Measurements from ENCODE around the gene RPL36AL. TPM values are rescaled to one million over a fixed set of nuclear protein-coding genes. Genes with fewer than 3 reads are reported as not detected.
"Not testable (repeated sequence)": the region's sequence is repeated elsewhere in the genome, so short reads cannot be mapped to it uniquely, and the experiment has no call there.

RPL36AL gene
- 175 TPM for polyA plus RNA-seq (2013, experiment 1 of 4)
- polyA plus RNA-seq (2013, experiment 2 of 4), result 198 TPM
- polyA plus RNA-seq (2013, experiment 3 of 4), result 164 TPM
- polyA plus RNA-seq (2013, experiment 4 of 4), result 172 TPM

GRCh38 chr14:49620182-49621113 is at the start of gene RPL36AL, which contains the start of gene MGAT2:
Gene RPL36AL (minus strand): TSS chr14:49620626. CDS start chr14:49619104, 1,522 bp downstream.
Gene MGAT2 (plus strand): TSS chr14:49620799. CDS start chr14:49621269, 470 bp downstream.
- 0 to 1% methylated on average over 85 of the region's 85 CpGs for WGBS, 2 experiments
- Histone ChIP-seq H3K36me3 (ENCODE audit: control insufficient read depth, insufficient read depth, low read length) (peaks cover 12% of the 10 kb centered on the region), H3K27ac (ENCODE audit: insufficient read depth, low read depth, low read length, poor library complexity, severe bottlenecking) (peak within 1 kb of the TSS; percentile 93), H3K9me3 (ENCODE audit: control insufficient read depth, low read length) (no peaks in the 10 kb centered on the region), H3K4me1 (ENCODE audit: control insufficient read depth, insufficient read depth, low read length) (peaks cover 9% of the 10 kb centered on the region), H3K27me3 (ENCODE audit: control insufficient read depth, insufficient read depth, low read length, poor library complexity, severe bottlenecking) (no peaks in the 10 kb centered on the region), H3K4me3 (ENCODE audit: insufficient read depth, low read depth, low read length) (peak within 1 kb of the TSS; percentile 93)

- H3K9me3 ChIP-seq (ENCODE audit: control insufficient read depth, low read length), result no peaks in the 10 kb centered on the region
- H3K4me1 ChIP-seq (ENCODE audit: control insufficient read depth, insufficient read depth, low read length), result no peaks in the 10 kb centered on the region
- no peak overlapping the region for H3K27ac ChIP-seq (ENCODE audit: insufficient read depth, low read depth, low read length, poor library complexity, severe bottlenecking)
- H3K4me3 ChIP-seq (ENCODE audit: insufficient read depth, low read depth, low read length), result no peak overlapping the region
- 80 to 93% methylated on average over 1 of the region's 2 CpGs for WGBS, 2 experiments
- H3K36me3 ChIP-seq (ENCODE audit: control insufficient read depth, insufficient read depth, low read length), result no peaks in the 10 kb centered on the region
- no peaks in the 10 kb centered on the region for H3K27me3 ChIP-seq (ENCODE audit: control insufficient read depth, insufficient read depth, low read length, poor library complexity, severe bottlenecking)
Observed at GRCh38 chr14:49659526-49660455, 39.4 kb upstream of the RPL36AL start.

GRCh38 chr14:49657500-49657899 is 37.1 kb upstream of the RPL36AL start:
- H3K4me1 ChIP-seq (ENCODE audit: control insufficient read depth, insufficient read depth, low read length); H3K9me3 ChIP-seq (ENCODE audit: control insufficient read depth, low read length); H3K36me3 ChIP-seq (ENCODE audit: control insufficient read depth, insufficient read depth, low read length); H3K27ac ChIP-seq (ENCODE audit: insufficient read depth, low read depth, low read length, poor library complexity, severe bottlenecking); H3K27me3 ChIP-seq (ENCODE audit: control insufficient read depth, insufficient read depth, low read length, poor library complexity, severe bottlenecking); H3K4me3 ChIP-seq (ENCODE audit: insufficient read depth, low read depth, low read length): not testable (repeated sequence)
- WGBS, 2 experiments, result 90 to 97% methylated on average over 5 to 6 of the region's 6 CpGs

GRCh38 chr14:49654511-49654910 is 34.1 kb upstream of the RPL36AL start:
- Histone ChIP-seq H3K4me1 (ENCODE audit: control insufficient read depth, insufficient read depth, low read length) (no peaks in the 10 kb centered on the region), H3K36me3 (ENCODE audit: control insufficient read depth, insufficient read depth, low read length) (no peaks in the 10 kb centered on the region), H3K27ac (ENCODE audit: insufficient read depth, low read depth, low read length, poor library complexity, severe bottlenecking) (no peak overlapping the region), H3K27me3 (ENCODE audit: control insufficient read depth, insufficient read depth, low read length, poor library complexity, severe bottlenecking) (no peaks in the 10 kb centered on the region), H3K9me3 (ENCODE audit: control insufficient read depth, low read length) (no peaks in the 10 kb centered on the region), H3K4me3 (ENCODE audit: insufficient read depth, low read depth, low read length) (no peak overlapping the region)
- 91% methylated on average over 2 of the region's 3 CpGs; no CpG with 5 or more reads in 1 of the 2 experiments for WGBS, 2 experiments

DNA sequence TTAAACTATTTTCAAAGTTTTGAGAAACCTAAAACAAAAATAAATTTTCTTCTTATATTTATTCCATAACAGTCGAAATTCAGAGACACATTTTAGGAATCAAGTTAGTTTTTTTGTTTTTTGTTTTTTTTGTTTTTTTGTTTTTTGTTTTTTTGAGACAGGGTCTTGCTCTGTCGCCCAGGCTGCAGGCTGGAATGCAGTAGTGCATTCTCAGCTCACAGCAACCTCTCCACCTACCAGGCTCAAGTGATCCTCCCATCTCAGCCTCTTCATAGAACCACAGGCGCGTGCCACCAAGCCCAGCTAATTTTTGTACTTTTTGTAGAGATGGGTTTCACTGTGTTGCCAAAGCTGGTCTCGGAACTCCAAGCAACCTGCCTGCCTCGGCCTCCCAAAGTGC is 33.1 kb upstream of the RPL36AL start:
- Histone ChIP-seq H3K4me1 (ENCODE audit: control insufficient read depth, insufficient read depth, low read length) (no peaks in the 10 kb centered on the region), H3K27ac (ENCODE audit: insufficient read depth, low read depth, low read length, poor library complexity, severe bottlenecking) (no peak overlapping the region), H3K9me3 (ENCODE audit: control insufficient read depth, low read length) (no peaks in the 10 kb centered on the region), H3K27me3 (ENCODE audit: control insufficient read depth, insufficient read depth, low read length, poor library complexity, severe bottlenecking) (no peaks in the 10 kb centered on the region), H3K4me3 (ENCODE audit: insufficient read depth, low read depth, low read length) (no peak overlapping the region), H3K36me3 (ENCODE audit: control insufficient read depth, insufficient read depth, low read length) (no peaks in the 10 kb centered on the region)
- 94 to 98% methylated on average over 5 to 6 of the region's 6 CpGs for WGBS, 2 experiments

- Histone ChIP-seq H3K4me3 (ENCODE audit: insufficient read depth, low read depth, low read length) (no peak overlapping the region), H3K36me3 (ENCODE audit: control insufficient read depth, insufficient read depth, low read length) (peaks cover 3% of the 10 kb centered on the region), H3K4me1 (ENCODE audit: control insufficient read depth, insufficient read depth, low read length) (no peaks in the 10 kb centered on the region), H3K9me3 (ENCODE audit: control insufficient read depth, low read length) (no peaks in the 10 kb centered on the region), H3K27ac (ENCODE audit: insufficient read depth, low read depth, low read length, poor library complexity, severe bottlenecking) (no peak overlapping the region), H3K27me3 (ENCODE audit: control insufficient read depth, insufficient read depth, low read length, poor library complexity, severe bottlenecking) (no peaks in the 10 kb centered on the region)
Observed at GRCh38 chr14:49642163-49642562, 21.7 kb upstream of the RPL36AL start.

GRCh38 chr14:49641697-49642129 is 21.3 kb upstream of the RPL36AL start:
- Histone ChIP-seq H3K36me3 (ENCODE audit: control insufficient read depth, insufficient read depth, low read length) (peaks cover 3% of the 10 kb centered on the region), H3K27ac (ENCODE audit: insufficient read depth, low read depth, low read length, poor library complexity, severe bottlenecking) (no peak overlapping the region), H3K4me1 (ENCODE audit: control insufficient read depth, insufficient read depth, low read length) (no peaks in the 10 kb centered on the region), H3K9me3 (ENCODE audit: control insufficient read depth, low read length) (no peaks in the 10 kb centered on the region), H3K4me3 (ENCODE audit: insufficient read depth, low read depth, low read length) (no peak overlapping the region), H3K27me3 (ENCODE audit: control insufficient read depth, insufficient read depth, low read length, poor library complexity, severe bottlenecking) (no peaks in the 10 kb centered on the region)
- 86 to 90% methylated on average over 8 of the region's 8 CpGs for WGBS, 2 experiments

DNA sequence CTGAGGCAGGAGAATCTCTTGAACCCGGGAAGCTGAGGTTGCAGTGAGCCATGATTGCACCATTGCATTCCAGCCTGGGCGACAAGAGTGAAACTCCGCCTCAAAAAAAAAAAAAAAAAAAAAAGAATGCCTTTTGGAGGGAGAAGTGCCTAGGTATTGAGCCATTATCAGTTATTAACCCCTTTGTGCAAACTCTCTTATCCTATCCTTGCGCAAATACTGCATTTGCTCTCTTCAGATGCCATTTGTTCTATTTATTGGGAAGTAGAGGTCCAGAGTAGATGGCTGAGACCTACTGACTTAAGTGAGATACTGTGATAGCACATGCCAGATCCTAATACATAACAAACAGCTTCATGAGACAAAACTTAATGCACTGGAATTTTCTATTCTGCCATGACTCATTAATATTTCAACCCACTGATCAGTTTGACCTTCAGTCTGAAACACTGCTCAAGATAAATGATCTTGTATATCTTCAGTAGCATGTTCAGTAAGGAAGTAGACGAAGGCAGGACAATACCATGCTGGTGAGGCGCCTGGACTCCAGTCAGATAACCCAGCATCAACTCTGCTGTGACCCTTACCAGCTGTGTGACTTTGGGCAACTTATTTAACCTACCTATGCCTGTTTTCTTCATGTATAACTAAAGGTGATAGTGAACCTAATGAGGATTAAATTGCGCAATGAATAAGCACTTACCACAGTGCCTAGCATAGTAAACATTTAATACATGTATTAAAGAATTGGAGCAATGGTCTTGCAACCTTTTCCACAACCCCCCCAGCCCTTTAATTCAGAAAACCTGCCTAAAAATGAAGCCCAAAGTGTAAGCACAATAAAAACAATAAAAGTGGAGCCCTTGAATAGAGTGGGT is 20.4 kb upstream of the RPL36AL start:
- Histone ChIP-seq H3K4me1 (ENCODE audit: control insufficient read depth, insufficient read depth, low read length) (peaks cover 3% of the 10 kb centered on the region), H3K36me3 (ENCODE audit: control insufficient read depth, insufficient read depth, low read length) (peaks cover 3% of the 10 kb centered on the region), H3K4me3 (ENCODE audit: insufficient read depth, low read depth, low read length) (no peak overlapping the region), H3K27ac (ENCODE audit: insufficient read depth, low read depth, low read length, poor library complexity, severe bottlenecking) (no peak overlapping the region), H3K27me3 (ENCODE audit: control insufficient read depth, insufficient read depth, low read length, poor library complexity, severe bottlenecking) (no peaks in the 10 kb centered on the region), H3K9me3 (ENCODE audit: control insufficient read depth, low read length) (no peaks in the 10 kb centered on the region)
- WGBS, 2 experiments, result 92 to 96% methylated on average over 5 to 7 of the region's 7 CpGs

GRCh38 chr14:49637534-49638078 is 17.2 kb upstream of the RPL36AL start:
- 91 to 100% methylated on average over 3 of the region's 3 CpGs for WGBS, 2 experiments
- Histone ChIP-seq H3K27ac (ENCODE audit: insufficient read depth, low read depth, low read length, poor library complexity, severe bottlenecking) (no peak overlapping the region), H3K4me1 (ENCODE audit: control insufficient read depth, insufficient read depth, low read length) (peaks cover 3% of the 10 kb centered on the region), H3K36me3 (ENCODE audit: control insufficient read depth, insufficient read depth, low read length) (no peaks in the 10 kb centered on the region), H3K4me3 (ENCODE audit: insufficient read depth, low read depth, low read length) (no peak overlapping the region), H3K27me3 (ENCODE audit: control insufficient read depth, insufficient read depth, low read length, poor library complexity, severe bottlenecking) (no peaks in the 10 kb centered on the region), H3K9me3 (ENCODE audit: control insufficient read depth, low read length) (no peaks in the 10 kb centered on the region)
